ENCODE data around the gene PFN4. TPM values are rescaled to one million over a fixed set of nuclear protein-coding genes. Genes with fewer than 3 reads are reported as not detected.
"Not testable (repeated sequence)": the region's sequence is repeated elsewhere in the genome, so short reads cannot be mapped to it uniquely, and the experiment has no call there.

The PFN4 gene
- total RNA-seq, 1 donor from 2014 or later = 0.30 TPM

GRCh38 chr2:24132543-24132942, 9.4 kb upstream of the PFN4 start:
- Mint-ChIP-seq H3K4me3 (ENCODE audit: low read depth) (no peak overlapping the region), H3K27me3 (ENCODE audit: low read depth) (peaks cover 2% of the 10 kb centered on the region), H3K36me3 (ENCODE audit: low read depth) (no peaks in the 10 kb centered on the region), H3K27ac (no peak overlapping the region), H3K4me1 (ENCODE audit: low read depth) (no peaks in the 10 kb centered on the region), H3K9me3 (peaks cover 14% of the 10 kb centered on the region)
- intact Hi-C loops (cut with micrococcal nuclease) = no loop called here
- DNase-seq (ENCODE audit: low spot score) = no peak

- Mint-ChIP-seq H3K4me3 (ENCODE audit: low read depth) (no peak overlapping the region), H3K9me3 (no peaks in the 10 kb centered on the region), H3K27ac (no peak overlapping the region), H3K27me3 (ENCODE audit: low read depth) (peaks cover 3% of the 10 kb centered on the region), H3K4me1 (ENCODE audit: low read depth) (peaks cover 14% of the 10 kb centered on the region), H3K36me3 (ENCODE audit: low read depth) (no peaks in the 10 kb centered on the region)
- intact Hi-C loops (cut with micrococcal nuclease) = no loop called here
- no peak for DNase-seq (ENCODE audit: low spot score)
These were observed 2.8 kb upstream of the PFN4 start for GRCh38 chr2:24125956-24126355.

- Mint-ChIP-seq H3K4me3 (ENCODE audit: low read depth) (peak overlapping the region; percentile 76), H3K27me3 (ENCODE audit: low read depth) (peaks cover 1% of the 10 kb centered on the region), H3K27ac (peak overlapping the region; percentile 56), H3K36me3 (ENCODE audit: low read depth) (no peaks in the 10 kb centered on the region), H3K4me1 (ENCODE audit: low read depth) (peaks cover 14% of the 10 kb centered on the region), H3K9me3 (no peaks in the 10 kb centered on the region)
- intact Hi-C loops (cut with micrococcal nuclease) = loop anchor here (5.0 kb wide), 1 partner anchor 238 kb away; the partner anchor contains the start of gene ITSN2
- DNase-seq (ENCODE audit: low spot score) = no peak
These were observed 917 bp upstream of the PFN4 start for GRCh38 chr2:24123922-24124580.

GRCh38 chr2:24122366-24123194, 554 bp downstream of the PFN4 start:
- intact Hi-C loops (cut with micrococcal nuclease) = loop anchor here (5.0 kb wide), 1 partner anchor 240 kb away; the partner anchor contains the start of gene ITSN2
- peaks cover 1% of the 10 kb centered on the region for H3K27me3 Mint-ChIP-seq (ENCODE audit: low read depth)
- H3K27ac Mint-ChIP-seq = peak overlapping the region; percentile 67
- H3K9me3 Mint-ChIP-seq = no peaks in the 10 kb centered on the region
- peak overlapping the region; percentile 84 for H3K4me3 Mint-ChIP-seq (ENCODE audit: low read depth)
- no peak for DNase-seq (ENCODE audit: low spot score)
- H3K36me3 Mint-ChIP-seq (ENCODE audit: low read depth) = no peaks in the 10 kb centered on the region
- peaks cover 14% of the 10 kb centered on the region for H3K4me1 Mint-ChIP-seq (ENCODE audit: low read depth)

GRCh38 chr2:24121469-24121868, 1.7 kb downstream of the PFN4 start:
- Mint-ChIP-seq H3K4me3 (ENCODE audit: low read depth) (no peak overlapping the region), H3K9me3 (no peaks in the 10 kb centered on the region), H3K4me1 (ENCODE audit: low read depth) (peaks cover 14% of the 10 kb centered on the region), H3K36me3 (ENCODE audit: low read depth) (no peaks in the 10 kb centered on the region), H3K27ac (no peak overlapping the region), H3K27me3 (ENCODE audit: low read depth) (peaks cover 1% of the 10 kb centered on the region)
- DNase-seq (ENCODE audit: low spot score) = no peak
- intact Hi-C loops (cut with micrococcal nuclease) = loop anchor here (5.0 kb wide), 1 partner anchor 241 kb away; the partner anchor contains the start of gene ITSN2

- Mint-ChIP-seq H3K9me3 (no peaks in the 10 kb centered on the region), H3K4me3 (ENCODE audit: low read depth) (no peak overlapping the region), H3K27me3 (ENCODE audit: low read depth) (peaks cover 1% of the 10 kb centered on the region), H3K27ac (no peak overlapping the region), H3K4me1 (ENCODE audit: low read depth) (peaks cover 14% of the 10 kb centered on the region), H3K36me3 (ENCODE audit: low read depth) (no peaks in the 10 kb centered on the region)
- no peak for DNase-seq (ENCODE audit: low spot score)
- intact Hi-C loops (cut with micrococcal nuclease) = loop anchor here (5.0 kb wide), 1 partner anchor 241 kb away; the partner anchor contains the start of gene ITSN2
These were observed 2.1 kb downstream of the PFN4 start for GRCh38 chr2:24121066-24121465.

- no peaks in the 10 kb centered on the region for H3K36me3 Mint-ChIP-seq (ENCODE audit: low read depth)
- H3K9me3 Mint-ChIP-seq = no peaks in the 10 kb centered on the region
- H3K4me3 Mint-ChIP-seq (ENCODE audit: low read depth) = no peak overlapping the region
- no peak overlapping the region for H3K27ac Mint-ChIP-seq
- no peak for DNase-seq (ENCODE audit: low spot score)
- H3K27me3 Mint-ChIP-seq (ENCODE audit: low read depth) = peaks cover 1% of the 10 kb centered on the region
- peaks cover 6% of the 10 kb centered on the region for H3K4me1 Mint-ChIP-seq (ENCODE audit: low read depth)
- intact Hi-C loops (cut with micrococcal nuclease) = no loop called here
These were observed 5.2 kb downstream of the PFN4 start for GRCh38 chr2:24117902-24118301.

- no peak overlapping the region for H3K4me3 Mint-ChIP-seq (ENCODE audit: low read depth)
These were observed 8.1 kb downstream of the PFN4 start for GRCh38 chr2:24115057-24115456.

GRCh38 chr2:24111407-24111901, 11.7 kb downstream of the PFN4 start:
- H3K4me1 Mint-ChIP-seq (ENCODE audit: low read depth) = no peaks in the 10 kb centered on the region
- intact Hi-C loops (cut with micrococcal nuclease) = no loop called here
- H3K27me3 Mint-ChIP-seq (ENCODE audit: low read depth) = peaks cover 11% of the 10 kb centered on the region

More at GRCh38 chr2:24115057-24115456, 8.1 kb downstream of the PFN4 start:
- Mint-ChIP-seq H3K27ac (no peak overlapping the region), H3K36me3 (ENCODE audit: low read depth) (no peaks in the 10 kb centered on the region), H3K4me1 (ENCODE audit: low read depth) (no peaks in the 10 kb centered on the region), H3K27me3 (ENCODE audit: low read depth) (no peaks in the 10 kb centered on the region), H3K9me3 (no peaks in the 10 kb centered on the region)
- intact Hi-C loops (cut with micrococcal nuclease) = no loop called here
- DNase-seq (ENCODE audit: low spot score) = no peak

GRCh38 chr2:24110660-24111303, 12.4 kb downstream of the PFN4 start:
- Mint-ChIP-seq H3K4me3 (ENCODE audit: low read depth) (no peak overlapping the region), H3K9me3 (peaks cover 24% of the 10 kb centered on the region), H3K4me1 (ENCODE audit: low read depth) (no peaks in the 10 kb centered on the region), H3K27me3 (ENCODE audit: low read depth) (peaks cover 12% of the 10 kb centered on the region), H3K36me3 (ENCODE audit: low read depth) (peaks cover 10% of the 10 kb centered on the region), H3K27ac (no peak overlapping the region)
- intact Hi-C loops (cut with micrococcal nuclease) = no loop called here
- no peak for DNase-seq (ENCODE audit: low spot score)

More at GRCh38 chr2:24111407-24111901, 11.7 kb downstream of the PFN4 start:
- H3K9me3 Mint-ChIP-seq = peaks cover 21% of the 10 kb centered on the region
- no peak overlapping the region for H3K27ac Mint-ChIP-seq
- no peak for DNase-seq (ENCODE audit: low spot score)
- peaks cover 7% of the 10 kb centered on the region for H3K36me3 Mint-ChIP-seq (ENCODE audit: low read depth)
- H3K4me3 Mint-ChIP-seq (ENCODE audit: low read depth) = no peak overlapping the region

GRCh38 chr2:24109431-24109830, 13.7 kb downstream of the PFN4 start:
- H3K27ac Mint-ChIP-seq; H3K4me1 Mint-ChIP-seq (ENCODE audit: low read depth); H3K36me3 Mint-ChIP-seq (ENCODE audit: low read depth); intact Hi-C loops (cut with micrococcal nuclease); DNase-seq (ENCODE audit: low spot score); H3K4me3 Mint-ChIP-seq (ENCODE audit: low read depth): not testable (repeated sequence)
- Mint-ChIP-seq H3K27me3 (ENCODE audit: low read depth) (peaks cover 12% of the 10 kb centered on the region), H3K9me3 (peaks cover 27% of the 10 kb centered on the region)

- Mint-ChIP-seq H3K36me3 (ENCODE audit: low read depth) (peaks cover 10% of the 10 kb centered on the region), H3K27me3 (ENCODE audit: low read depth) (peaks cover 12% of the 10 kb centered on the region), H3K9me3 (peaks cover 27% of the 10 kb centered on the region), H3K4me3 (ENCODE audit: low read depth) (no peak overlapping the region), H3K4me1 (ENCODE audit: low read depth) (no peaks in the 10 kb centered on the region), H3K27ac (no peak overlapping the region)
- no peak for DNase-seq (ENCODE audit: low spot score)
- intact Hi-C loops (cut with micrococcal nuclease) = no loop called here
These were observed 15.8 kb downstream of the PFN4 start for GRCh38 chr2:24107336-24107735.

Data from activated T-helper 2 cell treated with anti-CD3 and anti-CD28 coated beads, Interferon-gamma antibody, Interleukin-2, Interleukin-4, amounts not matched to agents 10 μg/mL and 5 μg/mL and 100 μg/mL, durations not matched to agents 14 hours and 24 hours and 36 hours (primary cell).